Hematopoietic multipotent progenitor cell treated with erythropoietin and hydrocortisone succinate and interleukin-3 and kit ligand, for 8 days (in vitro differentiated cells): ENCODE results near the gene EXOSC6.
"Not testable (repeated sequence)": the region's sequence is repeated elsewhere in the genome, so short reads cannot be mapped to it uniquely, and the experiment has no call there.

Source experiments
- DNase-seq: peaks from one replicate; pipeline ENCODE4 v3.0.0-alpha.2; 2015

Gene EXOSC6

GRCh38 chr16:70198230-70198629 is 53.5 kb downstream of the EXOSC6 start:
- not testable (repeated sequence) for DNase-seq

- not testable (repeated sequence) for DNase-seq
Measured at GRCh38 chr16:70197611-70198010, 54.1 kb downstream of the EXOSC6 start.
